HK-2 (cell line): Measurements from ENCODE around the gene CPPED1.

Source experiments
- DNase-seq: peaks from one replicate; pipeline ENCODE4 v3.0.0-alpha.2; 2018; ENCODE audit not compliant: unreplicated experiment

Gene CPPED1

GRCh38 chr16:12681653-12682052 is 122.0 kb downstream of the CPPED1 start:
- DNase-seq = no peak

DNA sequence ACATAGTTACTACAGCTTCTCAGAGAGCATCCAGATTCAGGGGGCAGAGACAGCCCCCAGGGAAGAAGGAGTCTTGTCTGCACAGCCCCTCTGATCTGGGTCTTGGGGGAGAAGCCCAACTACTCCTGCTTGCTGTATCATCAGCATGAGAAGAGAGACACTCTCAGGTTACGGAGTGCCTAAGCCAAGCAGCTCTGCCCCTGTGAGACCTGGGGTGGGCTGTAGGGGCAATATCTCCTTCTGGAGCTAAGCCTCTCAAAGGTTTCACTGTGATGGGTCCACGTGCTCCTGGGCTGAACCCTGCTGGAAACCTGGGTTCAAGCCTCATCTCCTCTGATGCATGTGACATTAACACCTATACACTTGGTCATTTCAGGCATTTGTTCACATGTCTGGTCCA is 123.2 kb downstream of the CPPED1 start:
- no peak for DNase-seq

GRCh38 chr16:12679660-12680272 is 123.9 kb downstream of the CPPED1 start:
- DNase-seq = no peak

GRCh38 chr16:12678983-12679382 is 124.7 kb downstream of the CPPED1 start:
- no peak for DNase-seq

DNA sequence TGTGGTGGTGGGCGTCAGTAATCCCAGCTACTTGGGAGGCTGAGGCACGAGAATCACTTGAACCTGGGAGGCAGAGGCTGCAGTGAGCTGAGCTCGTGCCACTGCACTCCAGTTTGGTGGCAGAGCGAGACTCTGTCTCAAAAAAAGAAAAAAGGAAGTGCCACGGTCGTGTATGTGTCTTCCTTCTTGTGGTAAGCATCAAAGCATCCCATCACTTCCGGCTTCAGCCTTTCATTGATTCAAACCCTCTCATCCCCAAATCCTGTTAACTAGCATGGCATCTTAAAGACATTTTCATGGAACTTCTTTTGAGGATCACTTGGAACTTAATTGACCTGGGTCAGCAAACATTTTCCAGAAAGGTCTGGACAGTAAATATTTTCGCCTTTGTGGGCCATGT is 126.2 kb downstream of the CPPED1 start:
- no peak for DNase-seq

DNA sequence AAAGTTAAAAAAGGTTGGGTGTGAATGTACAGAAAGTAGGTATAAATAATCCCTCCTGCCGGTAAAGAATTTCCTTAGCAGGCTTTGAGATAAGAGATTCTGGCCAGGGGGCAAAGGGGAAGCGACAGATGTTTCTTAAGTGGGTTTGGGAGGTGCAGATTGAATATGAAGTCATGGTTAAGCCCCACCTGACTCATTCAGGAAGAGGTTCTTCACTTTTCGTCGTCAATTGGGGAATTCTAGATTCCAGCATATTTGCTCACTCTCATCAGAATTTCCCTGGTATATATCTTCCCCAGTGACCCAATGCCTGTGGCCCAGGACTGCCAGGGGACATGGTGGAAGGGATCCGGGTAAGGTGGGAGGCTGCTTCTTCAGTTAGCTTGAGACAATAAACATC is 127.8 kb downstream of the CPPED1 start:
- no peak for DNase-seq

DNA sequence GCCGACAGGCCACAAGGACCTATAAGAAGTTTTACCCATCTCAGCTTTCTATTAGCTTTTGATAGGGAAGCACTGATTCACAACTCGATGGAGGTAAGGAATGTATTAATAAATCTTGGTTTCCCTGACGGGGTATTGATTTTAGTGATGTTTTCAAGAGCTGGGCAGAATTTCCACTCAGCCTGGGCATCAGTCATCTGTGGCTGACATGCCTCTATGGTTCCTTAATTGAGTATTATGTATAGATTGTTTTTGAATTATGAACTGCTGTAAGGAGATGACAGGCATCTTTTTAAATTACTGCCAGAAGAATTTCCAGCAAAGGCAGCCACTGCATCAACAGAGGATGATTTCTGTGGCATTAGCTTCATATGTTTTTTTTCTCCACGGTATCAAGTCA is 128.6 kb downstream of the CPPED1 start:
- no peak for DNase-seq

DNA sequence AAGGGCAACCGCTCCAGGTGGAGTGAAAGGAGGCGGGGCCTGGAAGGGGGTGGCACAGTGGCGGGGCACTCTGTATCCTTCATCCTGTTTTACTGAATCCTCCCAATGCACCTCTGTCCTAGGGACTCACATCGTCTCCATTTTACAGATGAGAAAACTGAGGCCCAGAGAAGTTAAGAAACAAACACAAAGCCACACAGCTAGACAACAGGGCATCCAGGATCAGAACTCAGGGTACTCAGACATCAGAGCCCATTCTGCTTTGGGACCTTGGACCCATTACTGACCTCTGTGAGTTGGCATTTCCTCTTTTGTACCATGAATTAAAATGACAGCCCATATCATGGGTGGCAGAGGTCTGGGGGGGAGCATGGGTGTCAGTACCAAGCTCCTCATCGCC is 129.2 kb downstream of the CPPED1 start:
- DNase-seq = no peak

- DNase-seq = no peak
These were observed 129.6 kb downstream of the CPPED1 start for GRCh38 chr16:12674071-12674470.

GRCh38 chr16:12673466-12673865 is 130.2 kb downstream of the CPPED1 start:
- DNase-seq = no peak

DNA sequence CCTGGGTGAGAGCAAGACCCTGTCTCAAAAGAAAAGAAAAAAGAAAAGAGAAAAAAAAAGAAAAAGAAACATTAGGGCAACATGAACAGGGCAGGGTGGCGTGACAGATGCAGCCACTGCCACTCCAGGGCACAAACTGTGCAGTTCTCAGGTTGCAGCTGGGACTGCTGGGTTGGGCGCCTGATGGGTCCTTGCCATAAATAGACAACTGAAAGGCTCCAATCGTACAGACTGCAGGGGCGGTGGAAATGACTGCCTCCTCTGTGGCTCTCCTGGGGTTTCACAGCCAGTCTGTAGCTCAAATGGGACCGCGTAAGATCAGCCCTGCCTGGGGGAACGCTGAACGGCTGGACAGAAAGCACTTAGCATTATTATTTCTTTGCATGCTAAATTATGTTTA is 130.7 kb downstream of the CPPED1 start:
- no peak for DNase-seq

- DNase-seq = no peak
These were observed 133.8 kb downstream of the CPPED1 start for GRCh38 chr16:12669908-12670307.

DNA sequence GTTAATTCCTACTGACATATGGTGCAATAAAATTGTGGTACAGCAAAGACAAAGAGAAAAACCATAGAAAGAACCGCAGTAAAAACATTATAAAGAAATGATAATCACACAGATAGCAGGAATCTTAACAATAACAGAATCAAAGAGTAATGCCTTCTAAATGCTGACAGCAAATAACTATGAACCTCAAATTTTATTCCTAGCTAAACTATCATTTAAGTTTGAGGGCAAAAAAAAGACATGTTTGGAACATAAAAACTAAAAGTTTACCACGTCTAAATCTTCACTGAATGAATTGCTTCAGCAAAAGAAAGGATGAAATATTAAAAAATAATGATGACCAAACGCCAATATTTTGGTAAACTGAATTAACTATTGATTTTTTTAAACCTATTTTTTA is 135.8 kb downstream of the CPPED1 start:
- DNase-seq = no peak

DNA sequence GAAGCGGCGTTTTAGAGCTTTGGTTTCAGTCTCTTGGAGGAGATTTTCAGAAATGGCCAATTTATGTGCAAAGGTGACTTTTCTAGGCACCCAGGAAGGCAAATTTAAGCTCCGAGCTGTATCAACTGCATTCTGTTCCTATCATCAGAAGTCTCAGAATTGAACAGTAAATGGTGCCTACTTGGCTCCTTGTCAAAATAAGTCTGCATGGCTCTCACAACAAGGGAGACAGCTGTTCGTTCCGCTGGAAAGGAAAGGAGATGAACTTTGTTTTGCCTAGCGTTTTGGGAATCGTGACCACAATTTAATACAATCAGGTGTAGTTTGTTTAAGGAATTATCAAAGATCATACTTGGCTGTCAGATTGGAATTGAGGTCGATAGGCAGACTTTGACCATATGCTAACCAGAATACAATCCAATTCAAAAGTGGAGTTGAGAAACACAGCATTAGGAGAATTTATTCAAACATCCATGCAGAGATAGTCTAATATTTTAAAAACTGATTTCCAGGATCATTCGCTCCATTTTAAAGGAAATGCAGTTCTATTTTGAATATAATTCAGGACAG is 139.4 kb downstream of the CPPED1 start:
- no peak for DNase-seq

DNA sequence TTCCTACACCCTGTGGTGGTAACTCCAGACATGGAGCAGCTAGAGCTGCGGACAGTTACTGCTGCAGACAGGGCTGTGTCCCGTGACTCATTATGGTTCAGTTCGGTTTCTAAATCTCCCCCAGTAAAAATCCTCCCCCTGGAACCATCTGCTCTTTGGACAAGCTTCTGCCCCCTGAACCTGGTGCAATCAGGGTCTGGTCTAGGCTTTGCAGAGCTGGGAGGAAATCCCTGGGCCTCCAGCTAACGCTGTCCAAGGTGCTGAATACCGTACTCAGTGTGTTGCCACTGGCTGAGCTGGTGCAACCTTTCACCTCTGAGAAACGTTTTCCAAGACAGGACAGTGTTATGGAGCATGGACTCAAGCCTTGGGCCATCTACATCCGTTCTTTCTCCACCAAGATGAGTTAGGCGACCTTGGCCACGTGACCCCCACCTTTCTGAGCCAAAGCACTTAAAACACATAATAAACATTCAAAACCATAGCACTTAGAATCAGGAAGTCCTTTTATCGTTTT is 142.0 kb downstream of the CPPED1 start:
- DNase-seq = peak; percentile 18

GRCh38 chr16:12659871-12660270 is 143.8 kb downstream of the CPPED1 start:
- DNase-seq = no peak

DNA sequence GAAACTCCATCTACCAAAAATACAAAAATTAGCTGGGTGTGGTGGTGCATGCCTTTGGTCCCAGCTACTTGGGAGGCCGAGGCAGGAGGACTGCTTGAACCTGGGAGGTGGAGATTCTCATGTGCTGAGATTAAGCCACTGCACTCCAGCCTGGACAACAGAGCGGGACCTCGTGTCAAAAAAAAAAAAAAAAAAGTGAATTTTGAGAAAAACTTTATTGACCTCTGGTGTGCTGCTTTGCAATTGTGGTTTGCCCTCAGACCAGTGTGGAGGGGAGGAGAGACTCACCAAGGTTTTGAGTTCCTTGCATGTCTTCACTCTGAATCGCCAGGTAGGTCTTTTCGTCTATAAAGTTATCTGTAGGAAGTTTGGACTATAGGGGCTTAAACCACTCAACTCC is 145.2 kb downstream of the CPPED1 start:
- no peak for DNase-seq

GRCh38 chr16:12655537-12655936 is 148.2 kb downstream of the CPPED1 start:
- no peak for DNase-seq

DNA sequence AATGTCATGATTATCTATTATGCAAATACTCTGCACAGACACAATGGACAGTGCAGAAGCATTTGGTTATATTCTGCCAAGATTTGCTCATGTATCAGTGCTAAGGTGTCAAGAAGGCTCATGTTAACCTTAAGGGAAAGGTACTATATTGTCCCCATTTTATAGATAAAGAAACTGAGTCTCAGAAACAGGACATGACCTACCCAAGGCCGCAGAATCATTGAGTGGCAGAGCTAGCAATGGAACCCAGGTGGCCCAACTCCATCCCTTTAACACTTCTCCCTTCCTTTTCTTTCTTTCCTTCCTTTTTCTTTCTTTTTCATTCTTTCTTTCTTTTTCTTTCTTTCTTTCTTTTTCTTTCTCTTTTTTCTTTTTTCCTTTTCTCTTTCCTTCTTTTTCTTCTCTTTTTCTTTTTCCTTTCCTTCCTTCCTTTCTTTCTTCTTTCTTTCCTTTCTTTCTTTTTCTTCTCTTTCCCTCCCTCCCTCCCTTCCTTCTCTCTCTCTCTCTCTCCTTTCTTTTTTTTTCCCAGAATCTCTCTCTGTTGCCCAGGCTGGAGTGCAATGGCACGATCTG is 149.8 kb downstream of the CPPED1 start:
- DNase-seq = no peak

DNA sequence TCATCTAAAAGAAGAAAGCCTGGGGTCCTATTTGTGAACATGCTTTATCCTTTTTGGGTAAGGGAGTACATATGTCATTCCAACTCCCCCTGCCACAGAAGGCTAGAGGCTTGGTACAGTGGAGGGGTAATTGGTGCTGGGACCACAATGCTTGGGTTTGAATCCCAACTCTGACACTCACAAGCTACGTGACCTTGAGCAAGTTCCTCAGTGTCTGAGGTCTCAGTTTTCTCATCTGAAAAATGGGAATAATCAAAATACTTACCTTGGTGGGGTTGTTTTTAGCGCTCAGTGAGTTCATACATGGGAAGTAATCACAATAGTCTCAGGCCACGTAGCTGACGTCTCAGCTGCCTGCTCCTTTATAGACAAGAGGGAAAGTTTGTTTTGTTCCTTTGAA is 150.8 kb downstream of the CPPED1 start:
- DNase-seq = no peak

GRCh38 chr16:12651765-12652512 is 151.7 kb downstream of the CPPED1 start:
- no peak for DNase-seq

DNA sequence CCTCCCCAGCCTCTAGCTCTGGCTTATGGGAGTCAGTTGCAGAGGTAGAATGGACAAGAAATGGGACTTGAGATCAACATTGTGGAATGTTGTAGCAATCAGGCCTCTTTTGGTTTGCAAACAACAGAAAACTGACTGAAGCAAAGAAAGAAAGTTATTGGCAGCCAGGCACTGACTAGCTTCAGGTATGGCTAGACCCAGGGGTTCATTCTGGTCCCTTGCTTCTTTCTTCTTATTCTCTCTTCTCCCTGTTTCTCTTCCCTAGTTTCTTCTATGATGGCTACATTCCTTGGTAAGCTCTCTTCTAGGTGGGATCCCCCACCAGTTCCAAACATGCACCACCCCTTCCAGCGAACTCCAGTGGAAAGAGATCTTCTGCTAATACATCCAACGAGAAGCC is 154.3 kb downstream of the CPPED1 start:
- DNase-seq = no peak
